ENCODE measurements around the gene DLG2. TPM values are rescaled to one million over a fixed set of nuclear protein-coding genes. Genes with fewer than 3 reads are reported as not detected.
"Not testable (repeated sequence)": the region's sequence is repeated elsewhere in the genome, so short reads cannot be mapped to it uniquely, and the experiment has no call there.

DLG2 gene
- total RNA-seq, 1 donor from 2014 or later: 2.1 TPM

DNA sequence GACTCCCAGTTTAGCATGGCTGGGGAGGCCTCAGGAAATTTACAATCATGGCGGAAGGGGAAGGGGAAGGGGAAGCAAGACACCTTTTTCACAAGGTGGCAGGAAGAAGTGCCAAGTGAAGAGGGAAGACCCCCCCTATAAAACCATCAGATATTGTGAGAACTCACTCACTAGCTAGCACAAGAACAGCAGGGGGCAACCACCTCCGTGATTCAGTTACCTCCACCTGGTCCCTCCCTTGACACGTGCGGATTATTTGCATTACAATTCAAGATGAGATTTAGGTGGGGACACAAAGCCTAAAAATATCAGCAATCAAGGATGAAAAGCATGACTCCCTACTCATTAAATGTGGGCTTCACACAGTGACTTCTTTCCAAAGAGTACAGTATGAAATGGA is 2186.0 kb downstream of the DLG2 start:
- H3K27ac Mint-ChIP-seq (ENCODE audit: unreplicated experiment): no peak overlapping the region
- no peaks in the 10 kb centered on the region for H3K9me3 Mint-ChIP-seq
- H3K4me1 Mint-ChIP-seq: no peaks in the 10 kb centered on the region
- H3K36me3 Mint-ChIP-seq (ENCODE audit: low read depth): no peaks in the 10 kb centered on the region
- no peak for DNase-seq (ENCODE audit: low read depth, low spot score)
- TF ChIP-seq, protein P1, sequence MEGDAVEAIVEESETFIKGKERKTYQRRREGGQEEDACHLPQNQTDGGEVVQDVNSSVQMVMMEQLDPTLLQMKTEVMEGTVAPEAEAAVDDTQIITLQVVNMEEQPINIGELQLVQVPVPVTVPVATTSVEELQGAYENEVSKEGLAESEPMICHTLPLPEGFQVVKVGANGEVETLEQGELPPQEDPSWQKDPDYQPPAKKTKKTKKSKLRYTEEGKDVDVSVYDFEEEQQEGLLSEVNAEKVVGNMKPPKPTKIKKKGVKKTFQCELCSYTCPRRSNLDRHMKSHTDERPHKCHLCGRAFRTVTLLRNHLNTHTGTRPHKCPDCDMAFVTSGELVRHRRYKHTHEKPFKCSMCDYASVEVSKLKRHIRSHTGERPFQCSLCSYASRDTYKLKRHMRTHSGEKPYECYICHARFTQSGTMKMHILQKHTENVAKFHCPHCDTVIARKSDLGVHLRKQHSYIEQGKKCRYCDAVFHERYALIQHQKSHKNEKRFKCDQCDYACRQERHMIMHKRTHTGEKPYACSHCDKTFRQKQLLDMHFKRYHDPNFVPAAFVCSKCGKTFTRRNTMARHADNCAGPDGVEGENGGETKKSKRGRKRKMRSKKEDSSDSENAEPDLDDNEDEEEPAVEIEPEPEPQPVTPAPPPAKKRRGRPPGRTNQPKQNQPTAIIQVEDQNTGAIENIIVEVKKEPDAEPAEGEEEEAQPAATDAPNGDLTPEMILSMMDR (conservative IDR thresholded peaks at IDR 0.05): no peak
- H3K27me3 Mint-ChIP-seq (ENCODE audit: low read depth): no peaks in the 10 kb centered on the region
- H3K4me3 Mint-ChIP-seq: no peak overlapping the region

DNA sequence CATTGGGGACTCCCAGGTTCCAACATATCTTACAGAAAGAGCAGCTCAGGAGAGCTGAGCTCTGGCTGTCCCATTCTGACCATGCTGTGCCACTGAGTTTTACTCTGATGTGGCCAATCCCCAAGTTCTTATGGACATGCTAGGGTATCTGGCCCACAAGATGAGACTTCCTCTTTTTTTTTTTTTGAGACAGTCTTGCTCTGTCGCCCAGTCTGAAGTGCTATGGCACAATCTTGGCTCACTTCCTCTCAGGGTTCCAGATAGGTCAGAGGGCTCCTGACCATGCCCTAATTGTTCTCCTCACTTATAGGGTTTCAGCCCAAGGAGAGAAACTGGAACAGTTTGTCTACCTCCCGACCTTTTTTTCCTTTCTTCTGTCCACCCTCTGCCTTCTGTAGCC is 2188.7 kb downstream of the DLG2 start:
- TF ChIP-seq, protein P1 (conservative IDR thresholded peaks at IDR 0.05): no peak
- no peaks in the 10 kb centered on the region for H3K9me3 Mint-ChIP-seq

DNA sequence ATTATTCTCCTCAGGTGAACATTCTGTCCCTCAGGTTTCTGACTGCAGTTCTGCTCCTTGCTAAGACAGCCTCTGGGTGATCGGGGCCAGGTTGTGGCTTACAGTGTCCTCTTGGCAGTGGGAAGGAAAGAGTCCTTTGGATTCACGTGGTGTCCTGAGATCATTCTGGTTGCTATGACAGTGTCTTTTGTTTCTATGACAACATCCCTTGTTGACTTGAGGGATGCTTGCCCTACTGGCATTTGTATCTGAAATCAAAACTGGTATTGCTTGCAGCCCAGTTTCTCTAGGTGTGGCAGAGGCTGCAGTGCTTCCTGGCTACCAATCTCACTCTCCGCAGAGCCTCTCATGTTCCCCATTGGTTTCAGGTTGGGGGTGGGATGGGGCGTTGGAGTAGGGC is 2189.2 kb downstream of the DLG2 start:
- TF ChIP-seq, protein P1 (conservative IDR thresholded peaks at IDR 0.05): no peak
- Mint-ChIP-seq H3K4me1 (no peaks in the 10 kb centered on the region), H3K27ac (ENCODE audit: unreplicated experiment) (no peak overlapping the region), H3K4me3 (no peak overlapping the region), H3K27me3 (ENCODE audit: low read depth) (no peaks in the 10 kb centered on the region), H3K9me3 (no peaks in the 10 kb centered on the region), H3K36me3 (ENCODE audit: low read depth) (no peaks in the 10 kb centered on the region)
- no peak for DNase-seq (ENCODE audit: low read depth, low spot score)

More for the DNA sequence above, 2188.7 kb downstream of the DLG2 start:
- H3K27me3 Mint-ChIP-seq (ENCODE audit: low read depth): no peaks in the 10 kb centered on the region
- no peak overlapping the region for H3K4me3 Mint-ChIP-seq
- no peaks in the 10 kb centered on the region for H3K36me3 Mint-ChIP-seq (ENCODE audit: low read depth)
- H3K27ac Mint-ChIP-seq (ENCODE audit: unreplicated experiment): no peak overlapping the region
- H3K4me1 Mint-ChIP-seq: no peaks in the 10 kb centered on the region
- no peak for DNase-seq (ENCODE audit: low read depth, low spot score)

DNA sequence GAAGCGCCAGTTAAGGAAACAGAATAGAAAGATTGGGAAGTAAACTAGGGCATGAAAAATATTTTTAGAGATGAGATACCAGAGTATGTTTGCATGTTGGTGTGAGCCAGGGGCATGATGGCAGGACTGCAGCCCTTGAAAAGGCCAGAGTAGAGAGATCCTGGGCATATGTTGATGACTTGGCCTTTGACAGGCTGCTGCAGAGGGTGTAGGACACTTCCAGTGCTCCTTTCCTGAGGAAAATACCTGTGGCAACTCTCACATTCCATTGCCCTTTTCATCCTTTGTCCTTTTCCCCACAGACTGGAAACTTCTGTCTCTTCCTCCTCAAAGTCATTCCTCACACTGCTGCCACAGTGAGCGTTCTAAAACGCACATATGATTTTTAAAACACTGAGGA is 2190.3 kb downstream of the DLG2 start:
- TF ChIP-seq, protein P1 (conservative IDR thresholded peaks at IDR 0.05): no peak
- no peak overlapping the region for H3K4me3 Mint-ChIP-seq

DNA sequence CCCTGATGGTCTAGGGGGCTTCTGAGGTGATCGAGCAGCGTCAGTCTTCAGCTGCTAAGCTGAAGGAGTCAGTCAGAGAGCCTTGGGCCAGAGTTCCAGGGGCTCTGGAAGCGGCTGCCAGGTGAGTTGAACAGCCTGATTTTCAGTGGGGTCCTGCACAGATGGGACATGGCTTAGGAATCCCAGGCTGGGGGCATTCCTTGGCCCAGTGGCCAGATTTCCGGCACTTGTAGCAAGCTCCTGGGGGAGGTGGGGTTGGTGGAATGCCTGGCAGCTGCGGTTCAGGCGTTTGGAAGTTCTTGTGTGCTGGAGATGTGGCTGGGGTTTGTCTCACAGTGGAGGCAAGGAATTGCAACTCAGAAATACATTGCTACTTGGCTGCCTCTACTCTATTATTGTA is 2192.3 kb downstream of the DLG2 start:
- not testable (repeated sequence) for H3K27ac Mint-ChIP-seq (ENCODE audit: unreplicated experiment); H3K9me3 Mint-ChIP-seq; H3K4me3 Mint-ChIP-seq; H3K36me3 Mint-ChIP-seq (ENCODE audit: low read depth); H3K4me1 Mint-ChIP-seq; H3K27me3 Mint-ChIP-seq (ENCODE audit: low read depth); DNase-seq (ENCODE audit: low read depth, low spot score)

More for the DNA sequence above, 2190.3 kb downstream of the DLG2 start:
- H3K27ac Mint-ChIP-seq (ENCODE audit: unreplicated experiment): no peak overlapping the region
- H3K4me1 Mint-ChIP-seq: no peaks in the 10 kb centered on the region
- no peaks in the 10 kb centered on the region for H3K36me3 Mint-ChIP-seq (ENCODE audit: low read depth)
- DNase-seq (ENCODE audit: low read depth, low spot score): no peak
- no peaks in the 10 kb centered on the region for H3K9me3 Mint-ChIP-seq
- H3K27me3 Mint-ChIP-seq (ENCODE audit: low read depth): no peaks in the 10 kb centered on the region

DNA sequence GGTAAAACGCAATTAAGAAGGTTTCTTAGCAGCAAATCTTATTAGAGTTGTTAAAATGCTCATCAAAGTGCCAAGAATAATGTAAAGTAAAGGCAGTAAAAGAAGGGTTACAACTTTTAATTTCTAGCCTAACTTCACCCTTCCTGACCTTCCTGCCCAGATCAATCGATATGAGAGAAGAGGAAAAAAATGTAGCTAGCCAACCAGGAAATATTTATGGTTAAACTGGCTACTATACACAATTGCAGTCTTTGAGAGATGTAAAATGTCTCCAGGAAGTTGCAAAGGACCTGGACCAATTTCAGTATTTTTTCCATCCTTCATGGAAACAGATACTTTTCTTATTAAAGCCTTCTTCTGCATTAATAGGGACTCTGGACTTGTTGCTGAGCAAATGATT is 2199.2 kb downstream of the DLG2 start:
- Mint-ChIP-seq H3K9me3 (no peaks in the 10 kb centered on the region), H3K27me3 (ENCODE audit: low read depth) (no peaks in the 10 kb centered on the region), H3K4me1 (no peaks in the 10 kb centered on the region), H3K4me3 (no peak overlapping the region), H3K27ac (ENCODE audit: unreplicated experiment) (no peak overlapping the region), H3K36me3 (ENCODE audit: low read depth) (no peaks in the 10 kb centered on the region)
- TF ChIP-seq, protein P1 (conservative IDR thresholded peaks at IDR 0.05): no peak
- DNase-seq (ENCODE audit: low read depth, low spot score): no peak
